OCI-LY1 (cell line): ENCODE data around the gene SERPINA3.

Source experiments
- CTCF ChIP-seq: fragments of 200-600 bp; sonication (generic), shearing (Covaris generic); IDR thresholded peaks from 2 replicates; pipeline ENCODE4 v1.5.1; 2017; ENCODE audit warnings: mild to moderate bottlenecking, antibody characterized with exemption, low read length, moderate library complexity, mixed read lengths
- EZH2 ChIP-seq: fragments of 200-600 bp; sonication (generic), shearing (Covaris generic); IDR thresholded peaks from 2 replicates; pipeline ENCODE4 v1.8.0; 2017; ENCODE audit warnings: borderline replicate concordance, mixed run types, mild to moderate bottlenecking, antibody characterized with exemption, low read length, moderate library complexity, mixed read lengths

GRCh38 chr14:94631536-94632304, 19.5 kb downstream of the SERPINA3 start:
- no peak for TF ChIP-seq EZH2
- TF ChIP-seq CTCF, result no peak
